ENCODE data around the gene COL26A1. TPM values are rescaled to one million over a fixed set of nuclear protein-coding genes. Genes with fewer than 3 reads are reported as not detected.
"Not testable (repeated sequence)": the region's sequence is repeated elsewhere in the genome, so short reads cannot be mapped to it uniquely, and the experiment has no call there.

Gene COL26A1
- total and polyA plus RNA-seq, 5 experiments from 2014 or later: not detected

- ATAC-seq (no peak), DNase-seq (no peak)
- Mint-ChIP-seq H3K27ac (no peak overlapping the region), H3K4me3 (no peak overlapping the region), H3K27me3 (peaks cover 5 to 26% (median 8%) of the 10 kb centered on the region in 5 donors), H3K36me3 (no peaks in the 10 kb centered on the region), H3K4me1 (peaks cover 0 to 6% (median 2%) of the 10 kb centered on the region in 4 donors), H3K9me3 (no peaks in the 10 kb centered on the region)
- POLR2A ChIA-PET: no interaction called here
Observed at GRCh38 chr7:101418694-101419093, 56.0 kb downstream of the COL26A1 start.

GRCh38 chr7:101419831-101420230 is 57.2 kb downstream of the COL26A1 start:
- H3K4me1 Mint-ChIP-seq: peaks cover 0 to 6% (median 2%) of the 10 kb centered on the region in 4 donors
- peaks cover 5 to 26% (median 8%) of the 10 kb centered on the region in 5 donors for H3K27me3 Mint-ChIP-seq
- H3K9me3 Mint-ChIP-seq: no peaks in the 10 kb centered on the region
- H3K4me3 Mint-ChIP-seq: no peak overlapping the region
- no peak overlapping the region for H3K27ac Mint-ChIP-seq
- DNase-seq (no peak), ATAC-seq (no peak)
- H3K36me3 Mint-ChIP-seq: no peaks in the 10 kb centered on the region
- POLR2A ChIA-PET: no interaction called here

GRCh38 chr7:101420436-101420835 is 57.8 kb downstream of the COL26A1 start:
- POLR2A ChIA-PET: no interaction called here
- H3K9me3 Mint-ChIP-seq: no peaks in the 10 kb centered on the region
- no peaks in the 10 kb centered on the region for H3K36me3 Mint-ChIP-seq
- no peak for DNase-seq
- ATAC-seq: no peak
- H3K27ac Mint-ChIP-seq: no peak overlapping the region
- H3K27me3 Mint-ChIP-seq: peaks cover 4 to 26% (median 9%) of the 10 kb centered on the region in 5 donors
- peaks cover 0 to 6% (median 2%) of the 10 kb centered on the region in 4 donors for H3K4me1 Mint-ChIP-seq
- H3K4me3 Mint-ChIP-seq: no peak overlapping the region

GRCh38 chr7:101422356-101423195 is 59.9 kb downstream of the COL26A1 start:
- no peaks in the 10 kb centered on the region for H3K36me3 Mint-ChIP-seq
- H3K9me3 Mint-ChIP-seq: no peaks in the 10 kb centered on the region
- DNase-seq: no peak
- no peak overlapping the region for H3K4me3 Mint-ChIP-seq
- POLR2A ChIA-PET: no interaction called here
- ATAC-seq: no peak
- peaks cover 0 to 6% (median 3%) of the 10 kb centered on the region in 4 donors for H3K4me1 Mint-ChIP-seq
- no peak overlapping the region for H3K27ac Mint-ChIP-seq
- H3K27me3 Mint-ChIP-seq: peaks cover 3 to 26% (median 7%) of the 10 kb centered on the region in 5 donors

GRCh38 chr7:101426303-101427011 is 63.8 kb downstream of the COL26A1 start:
- no peaks in the 10 kb centered on the region for H3K9me3 Mint-ChIP-seq
- no peaks in the 10 kb centered on the region for H3K36me3 Mint-ChIP-seq
- H3K27me3 Mint-ChIP-seq: peaks cover 1 to 6% (median 4%) of the 10 kb centered on the region in 5 donors
- ATAC-seq (no peak), DNase-seq (no peak)
- H3K4me3 Mint-ChIP-seq: no peak overlapping the region
- H3K4me1 Mint-ChIP-seq: peaks cover 0 to 17% (median 7%) of the 10 kb centered on the region in 4 donors
- H3K27ac Mint-ChIP-seq: no peak overlapping the region
- POLR2A ChIA-PET: no interaction called here

GRCh38 chr7:101428093-101428866 is 65.6 kb downstream of the COL26A1 start:
- POLR2A ChIA-PET: no interaction called here
- H3K27ac Mint-ChIP-seq: peak overlapping the region in 2 of 10 donors; percentile 7 to 23
- H3K36me3 Mint-ChIP-seq: no peaks in the 10 kb centered on the region
- no peak for DNase-seq
- no peaks in the 10 kb centered on the region for H3K9me3 Mint-ChIP-seq
- no peak for ATAC-seq
- H3K4me3 Mint-ChIP-seq: peak overlapping the region in 2 of 10 donors; percentile 16 to 21
- peaks cover 2 to 12% (median 4%) of the 10 kb centered on the region in 5 donors for H3K27me3 Mint-ChIP-seq
- H3K4me1 Mint-ChIP-seq: peaks cover 0 to 17% (median 7%) of the 10 kb centered on the region in 4 donors

GRCh38 chr7:101432316-101432715 is 69.6 kb downstream of the COL26A1 start:
- peaks cover 12 to 37% (median 22%) of the 10 kb centered on the region in 5 donors for H3K27me3 Mint-ChIP-seq
- no peaks in the 10 kb centered on the region for H3K9me3 Mint-ChIP-seq
- no peak for DNase-seq
- no peak overlapping the region for H3K4me3 Mint-ChIP-seq
- no peaks in the 10 kb centered on the region for H3K36me3 Mint-ChIP-seq
- H3K4me1 Mint-ChIP-seq: peaks cover 2 to 17% (median 7%) of the 10 kb centered on the region in 4 donors
- ATAC-seq: no peak
- peak overlapping the region in 1 of 10 donors; percentile 52 for H3K27ac Mint-ChIP-seq
- POLR2A ChIA-PET: no interaction called here

GRCh38 chr7:101433688-101434087 is 71.0 kb downstream of the COL26A1 start:
- ATAC-seq: no peak
- no peaks in the 10 kb centered on the region for H3K36me3 Mint-ChIP-seq
- DNase-seq: no peak
- no peak overlapping the region for H3K4me3 Mint-ChIP-seq
- POLR2A ChIA-PET: no interaction called here
- peaks cover 0 to 7% (median 2%) of the 10 kb centered on the region in 4 donors for H3K4me1 Mint-ChIP-seq
- H3K27ac Mint-ChIP-seq: no peak overlapping the region
- H3K9me3 Mint-ChIP-seq: no peaks in the 10 kb centered on the region
- H3K27me3 Mint-ChIP-seq: peaks cover 12 to 39% (median 22%) of the 10 kb centered on the region in 5 donors

- H3K4me1 Mint-ChIP-seq, H3K27ac Mint-ChIP-seq, ATAC-seq, POLR2A ChIA-PET, DNase-seq, H3K9me3 Mint-ChIP-seq, H3K36me3 Mint-ChIP-seq, H3K4me3 Mint-ChIP-seq: not testable (repeated sequence)
- H3K27me3 Mint-ChIP-seq: peaks cover 12 to 39% (median 26%) of the 10 kb centered on the region in 5 donors
Observed at GRCh38 chr7:101434155-101434554, 71.5 kb downstream of the COL26A1 start.

- POLR2A ChIA-PET: no interaction called here
- ATAC-seq: no peak
- DNase-seq: no peak
- no peaks in the 10 kb centered on the region for H3K36me3 Mint-ChIP-seq
- no peak overlapping the region for H3K27ac Mint-ChIP-seq
- H3K4me3 Mint-ChIP-seq: no peak overlapping the region
- peaks cover 0 to 2% (median 0%) of the 10 kb centered on the region in 4 donors for H3K4me1 Mint-ChIP-seq
- H3K27me3 Mint-ChIP-seq: peaks cover 12 to 42% (median 26%) of the 10 kb centered on the region in 5 donors
- no peaks in the 10 kb centered on the region for H3K9me3 Mint-ChIP-seq
Observed at GRCh38 chr7:101435461-101436220, 73.0 kb downstream of the COL26A1 start.

GRCh38 chr7:101436221-101436735 is 73.6 kb downstream of the COL26A1 start:
- no peak overlapping the region for H3K4me3 Mint-ChIP-seq

More at GRCh38 chr7:101436221-101436735, 73.6 kb downstream of the COL26A1 start:
- ATAC-seq (no peak), DNase-seq (no peak)
- no peaks in the 10 kb centered on the region for H3K36me3 Mint-ChIP-seq
- H3K4me1 Mint-ChIP-seq: peaks cover 0 to 2% (median 0%) of the 10 kb centered on the region in 4 donors
- POLR2A ChIA-PET: no interaction called here
- peaks cover 12 to 42% (median 26%) of the 10 kb centered on the region in 5 donors for H3K27me3 Mint-ChIP-seq
- H3K9me3 Mint-ChIP-seq: no peaks in the 10 kb centered on the region
- H3K27ac Mint-ChIP-seq: no peak overlapping the region

All from naive thymus-derived CD8-positive, alpha-beta T cell (primary cell).